ENCODE results near the gene EXOC3L4. TPM values are rescaled to one million over a fixed set of nuclear protein-coding genes. Genes with fewer than 3 reads are reported as not detected.

Gene EXOC3L4
- total RNA-seq, 2 donors from 2014 or later = 0.27 to 2.0 TPM

DNA sequence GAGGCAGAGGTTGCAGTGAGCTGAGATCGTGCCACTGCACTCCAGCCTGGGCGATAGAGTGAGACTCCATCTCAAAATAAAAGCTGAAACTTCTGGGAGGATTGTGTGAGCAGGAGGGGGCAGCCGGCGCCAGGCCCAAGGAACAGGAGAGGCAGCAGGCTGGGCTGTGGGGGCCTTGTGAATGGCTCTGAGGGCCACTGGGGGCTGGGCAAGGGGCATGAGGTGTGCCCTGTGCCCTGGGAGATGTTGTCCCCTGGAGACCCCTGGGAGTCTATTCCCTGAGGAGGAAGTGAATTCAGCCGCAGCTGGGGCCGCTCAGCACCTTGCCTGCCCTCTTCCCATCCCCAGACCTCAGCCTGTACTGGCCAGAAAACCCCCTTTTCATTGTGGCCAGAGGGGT is 5.6 kb upstream of the EXOC3L4 start:
- intact Hi-C loops (cut with DNase I) = no loop called here
- Histone ChIP-seq H3K9me3 (no peaks in the 10 kb centered on the region), H3K4me3 (no peak overlapping the region), H3K4me1 (replicated peaks) (no peaks in the 10 kb centered on the region), H3K27ac (no peak overlapping the region), H3K36me3 (no peaks in the 10 kb centered on the region), H3K27me3 (replicated peaks; ENCODE audit: insufficient read depth) (peaks cover 2% of the 10 kb centered on the region)
- WGBS = 92% methylated on average over 5 of the region's 6 CpGs
- no peak for DNase-seq (ENCODE audit: low spot score)
- TF ChIP-seq, protein P1, sequence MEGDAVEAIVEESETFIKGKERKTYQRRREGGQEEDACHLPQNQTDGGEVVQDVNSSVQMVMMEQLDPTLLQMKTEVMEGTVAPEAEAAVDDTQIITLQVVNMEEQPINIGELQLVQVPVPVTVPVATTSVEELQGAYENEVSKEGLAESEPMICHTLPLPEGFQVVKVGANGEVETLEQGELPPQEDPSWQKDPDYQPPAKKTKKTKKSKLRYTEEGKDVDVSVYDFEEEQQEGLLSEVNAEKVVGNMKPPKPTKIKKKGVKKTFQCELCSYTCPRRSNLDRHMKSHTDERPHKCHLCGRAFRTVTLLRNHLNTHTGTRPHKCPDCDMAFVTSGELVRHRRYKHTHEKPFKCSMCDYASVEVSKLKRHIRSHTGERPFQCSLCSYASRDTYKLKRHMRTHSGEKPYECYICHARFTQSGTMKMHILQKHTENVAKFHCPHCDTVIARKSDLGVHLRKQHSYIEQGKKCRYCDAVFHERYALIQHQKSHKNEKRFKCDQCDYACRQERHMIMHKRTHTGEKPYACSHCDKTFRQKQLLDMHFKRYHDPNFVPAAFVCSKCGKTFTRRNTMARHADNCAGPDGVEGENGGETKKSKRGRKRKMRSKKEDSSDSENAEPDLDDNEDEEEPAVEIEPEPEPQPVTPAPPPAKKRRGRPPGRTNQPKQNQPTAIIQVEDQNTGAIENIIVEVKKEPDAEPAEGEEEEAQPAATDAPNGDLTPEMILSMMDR (IDR thresholded peaks at IDR 0.05) = no peak
- TF ChIP-seq POLR2A (IDR thresholded peaks at IDR 0.05) (no peak), POLR2AphosphoS5 (IDR thresholded peaks at IDR 0.05) (no peak)

DNA sequence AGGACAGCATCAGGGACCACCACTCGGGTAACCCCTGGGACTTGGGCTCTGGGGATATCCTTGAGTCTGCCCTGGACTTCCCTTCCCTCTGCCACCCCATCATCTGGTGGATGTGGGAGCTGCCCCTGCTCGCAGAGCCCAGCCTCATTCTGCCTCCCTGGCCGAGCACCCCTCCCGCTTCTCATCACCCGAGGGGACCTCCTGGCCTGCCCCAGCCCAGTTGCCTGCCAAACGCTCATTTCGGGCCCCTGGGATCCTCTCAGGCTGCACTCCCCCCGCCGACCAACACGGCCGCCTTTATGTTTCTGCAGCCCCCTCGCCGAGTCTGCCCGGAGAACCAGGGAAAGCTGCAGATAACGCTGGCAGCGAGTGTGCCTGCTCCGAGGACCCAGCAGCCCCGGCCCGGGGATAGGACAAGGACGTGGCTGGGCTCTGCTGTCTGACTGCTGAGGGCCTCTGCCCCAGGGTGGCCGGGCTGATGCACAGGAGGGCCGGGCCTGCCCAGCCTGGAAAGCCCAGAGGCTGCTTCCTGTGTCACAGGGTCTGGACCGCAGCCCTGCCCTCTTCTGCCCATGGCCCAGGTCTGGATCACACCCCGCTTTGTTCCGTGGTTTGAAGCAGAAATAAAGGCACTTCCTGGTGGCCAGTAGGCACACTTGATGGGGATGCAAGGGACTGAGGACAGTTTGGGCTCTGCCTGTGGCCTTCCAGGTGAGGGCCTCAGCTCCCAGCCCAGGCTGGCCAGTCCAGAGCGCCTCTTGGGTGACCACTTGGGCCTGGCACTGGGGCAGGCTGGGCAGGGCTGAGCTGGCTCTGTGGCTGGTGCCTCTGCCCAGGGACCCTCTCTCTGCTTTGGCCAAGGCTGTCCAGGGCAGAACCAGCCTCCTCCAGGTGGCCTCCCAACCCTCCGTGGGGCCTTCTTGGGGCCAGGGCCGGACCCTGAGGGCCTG is 4.9 kb upstream of the EXOC3L4 start:
- H3K9me3 ChIP-seq = no peaks in the 10 kb centered on the region
- H3K27ac ChIP-seq = no peak overlapping the region
- DNase-seq (ENCODE audit: low spot score) = no peak
- intact Hi-C loops (cut with DNase I) = no loop called here
- WGBS = 91% methylated on average over 26 of the region's 28 CpGs
- peaks cover 2% of the 10 kb centered on the region for H3K27me3 ChIP-seq (replicated peaks; ENCODE audit: insufficient read depth)
- no peaks in the 10 kb centered on the region for H3K36me3 ChIP-seq
- no peak overlapping the region for H3K4me3 ChIP-seq
- H3K4me1 ChIP-seq (replicated peaks) = no peaks in the 10 kb centered on the region
- TF ChIP-seq POLR2AphosphoS5 (IDR thresholded peaks at IDR 0.05) (no peak), POLR2A (IDR thresholded peaks at IDR 0.05) (no peak)
- TF ChIP-seq, protein P1 (IDR thresholded peaks at IDR 0.05) = no peak

DNA sequence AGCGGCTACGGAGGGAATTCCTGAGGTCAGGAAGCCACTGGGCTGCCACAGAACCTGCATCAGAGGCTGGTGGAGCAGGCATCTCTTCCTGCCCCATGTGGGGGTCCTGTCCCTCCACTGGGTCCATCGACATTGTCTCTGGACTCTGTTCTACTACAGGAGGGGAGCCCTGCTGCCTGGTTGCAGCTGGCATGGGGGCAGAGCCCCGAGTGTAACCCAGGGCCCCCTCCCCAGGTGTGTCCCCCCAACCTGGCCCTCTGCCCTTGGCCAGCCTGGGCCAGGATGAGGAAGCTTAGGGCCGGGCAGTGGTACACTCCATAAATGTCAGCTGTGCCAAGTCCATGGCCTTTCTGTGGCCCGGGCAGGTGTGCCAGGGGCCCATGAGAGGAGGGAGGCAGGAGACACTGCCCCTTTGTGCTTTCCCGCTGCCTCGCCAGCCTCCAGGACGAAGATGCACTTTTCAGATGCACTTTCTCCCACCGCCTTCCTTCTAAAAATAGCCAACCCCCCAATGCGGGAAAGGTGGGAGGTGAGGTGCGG is 4.0 kb upstream of the EXOC3L4 start:
- Histone ChIP-seq H3K27ac (no peak overlapping the region), H3K36me3 (no peaks in the 10 kb centered on the region), H3K27me3 (replicated peaks; ENCODE audit: insufficient read depth) (peaks cover 2% of the 10 kb centered on the region), H3K4me1 (replicated peaks) (no peaks in the 10 kb centered on the region), H3K4me3 (no peak overlapping the region), H3K9me3 (no peaks in the 10 kb centered on the region)
- TF ChIP-seq POLR2A (IDR thresholded peaks at IDR 0.05) (no peak), POLR2AphosphoS5 (IDR thresholded peaks at IDR 0.05) (no peak)
- TF ChIP-seq, protein P1 (IDR thresholded peaks at IDR 0.05) = no peak
- WGBS = 69% methylated on average over 12 of the region's 12 CpGs
- no peak for DNase-seq (ENCODE audit: low spot score)
- intact Hi-C loops (cut with DNase I) = no loop called here

DNA sequence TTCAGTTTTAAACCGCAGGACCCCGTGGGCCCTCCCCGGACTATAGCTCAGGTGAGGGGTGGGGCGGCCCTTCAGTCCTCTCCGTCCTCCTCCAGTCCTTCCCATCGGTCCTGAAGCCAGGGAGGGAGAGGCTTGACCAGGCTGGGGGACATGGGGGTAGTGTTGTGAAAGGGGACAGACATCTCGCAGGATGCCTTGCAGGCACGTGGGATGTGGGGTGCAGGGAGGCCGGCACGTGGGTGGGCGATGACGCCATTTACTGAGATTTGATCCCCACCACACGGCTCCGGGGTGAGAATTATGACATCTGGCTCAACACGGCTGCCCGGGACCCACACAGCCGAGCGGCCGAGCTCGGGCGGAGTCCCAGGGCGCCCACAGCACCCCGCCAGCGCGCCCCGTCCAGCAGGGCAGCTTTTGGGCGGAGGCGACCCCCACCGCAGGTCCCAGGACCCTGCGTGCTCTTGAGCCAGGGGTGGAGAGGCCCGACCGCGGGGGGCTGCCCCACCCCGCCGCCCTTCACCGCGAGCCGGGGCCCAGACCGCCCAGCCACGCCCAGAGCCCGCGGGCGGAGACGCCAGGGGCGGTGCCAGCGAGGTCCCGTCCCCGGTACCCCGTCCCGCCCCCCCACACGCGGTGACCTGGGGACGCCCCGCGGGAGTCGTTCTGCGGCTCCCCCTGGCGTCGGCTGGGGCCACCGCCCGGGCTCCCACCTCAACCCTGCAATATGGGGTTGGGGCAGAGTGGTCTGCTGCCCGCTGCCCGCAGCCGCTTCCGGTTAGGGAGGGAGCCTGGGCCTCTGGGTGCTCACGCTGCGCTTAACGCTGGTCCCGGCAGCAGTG is 3.3 kb upstream of the EXOC3L4 start:
- Histone ChIP-seq H3K4me1 (replicated peaks) (no peaks in the 10 kb centered on the region), H3K36me3 (no peaks in the 10 kb centered on the region), H3K27me3 (replicated peaks; ENCODE audit: insufficient read depth) (no peaks in the 10 kb centered on the region), H3K9me3 (no peaks in the 10 kb centered on the region), H3K4me3 (peak overlapping the region; percentile 34 to 41), H3K27ac (peak overlapping the region in 1 of 2 donors; percentile 25)
- TF ChIP-seq POLR2A (IDR thresholded peaks at IDR 0.05) = no peak
- TF ChIP-seq, protein P1 (IDR thresholded peaks at IDR 0.05) = peak in 3 of 4 experiments; percentile 23 to 65 (median 39)
- 11% methylated on average over 34 of the region's 69 CpGs for WGBS
- peak; percentile 42 for DNase-seq (ENCODE audit: low spot score)
- intact Hi-C loops (cut with DNase I) = no loop called here

All from prostate gland (tissue), 2 donors.